Measurements from ENCODE around the gene LMAN1.

LMAN1 gene

DNA sequence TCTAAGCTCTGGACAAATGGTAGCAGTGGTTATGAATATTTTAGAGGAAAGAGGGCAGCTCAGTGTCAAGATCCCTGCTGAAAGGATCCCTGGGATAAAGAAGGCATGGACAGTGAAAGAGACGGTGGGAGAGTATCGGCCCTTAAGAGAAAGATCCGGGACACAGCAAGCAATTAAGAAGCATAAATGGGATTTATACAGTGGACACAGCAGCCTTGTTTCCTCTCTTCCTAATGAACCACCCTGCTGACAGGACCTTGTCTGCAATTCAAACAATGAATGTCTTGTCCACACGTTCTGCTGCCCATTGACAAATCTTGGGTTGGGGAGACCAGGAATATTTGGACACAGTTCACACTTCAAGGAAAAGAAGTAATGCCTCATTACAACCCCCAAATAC lies 57.1 kb downstream of the LMAN1 start:
- no peaks in the 10 kb centered on the region for H3K9me3 ChIP-seq (ENCODE audit: low read length)
- H3K4me1 ChIP-seq (ENCODE audit: insufficient read depth, low read length), result no peaks in the 10 kb centered on the region
- H3K4me3 ChIP-seq (ENCODE audit: low read depth in 1 of 2, low read length in 2 of 2), result no peak overlapping the region
- H3K36me3 ChIP-seq (ENCODE audit: insufficient read depth, low read length), result no peaks in the 10 kb centered on the region
- peaks cover 4 to 6% of the 10 kb centered on the region in 2 donors for H3K27me3 ChIP-seq (ENCODE audit: control insufficient read depth in 1 of 2, insufficient read depth in 2 of 2, low read length in 2 of 2)
- H3K27ac ChIP-seq (ENCODE audit: low read depth, low read length), result no peak overlapping the region
- H3K9ac ChIP-seq (ENCODE audit: low read length), result no peak overlapping the region

DNA sequence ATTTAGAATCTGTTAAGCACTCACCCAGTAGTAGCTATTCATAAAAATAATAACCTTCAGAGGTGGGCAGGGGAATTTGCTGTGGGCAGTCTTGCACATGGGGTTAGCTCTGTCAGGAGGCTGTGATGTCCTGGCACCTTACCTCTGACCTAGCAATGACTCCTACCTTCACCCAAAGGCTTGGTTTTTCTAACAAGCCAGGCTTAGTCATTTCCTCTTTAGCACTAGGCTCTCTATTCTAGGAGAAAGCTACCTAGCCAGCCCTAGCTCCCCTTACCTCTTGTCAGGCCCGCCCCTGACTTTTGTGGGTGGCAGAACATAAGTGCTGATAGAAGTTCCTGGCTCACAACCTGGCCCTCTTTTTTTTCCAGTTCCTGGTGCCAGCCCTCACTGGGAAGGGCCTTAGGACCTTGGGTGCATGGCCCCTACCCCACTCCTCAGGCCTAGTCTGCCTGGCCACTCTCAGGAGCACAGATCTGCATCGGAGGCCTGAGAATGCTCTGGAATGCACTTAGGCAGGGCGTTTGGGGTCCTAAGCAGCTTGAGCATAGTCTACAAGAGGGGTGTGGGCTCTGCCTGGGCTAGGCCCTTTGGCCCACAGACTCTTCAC lies 58.3 kb downstream of the LMAN1 start:
- Histone ChIP-seq H3K4me3 (ENCODE audit: low read depth in 1 of 2, low read length in 2 of 2) (no peak overlapping the region), H3K27ac (ENCODE audit: low read depth, low read length) (no peak overlapping the region), H3K9me3 (ENCODE audit: low read length) (no peaks in the 10 kb centered on the region), H3K9ac (ENCODE audit: low read length) (no peak overlapping the region), H3K27me3 (ENCODE audit: control insufficient read depth in 1 of 2, insufficient read depth in 2 of 2, low read length in 2 of 2) (peaks cover 4 to 6% of the 10 kb centered on the region in 2 donors), H3K4me1 (ENCODE audit: insufficient read depth, low read length) (no peaks in the 10 kb centered on the region), H3K36me3 (ENCODE audit: insufficient read depth, low read length) (no peaks in the 10 kb centered on the region)

DNA sequence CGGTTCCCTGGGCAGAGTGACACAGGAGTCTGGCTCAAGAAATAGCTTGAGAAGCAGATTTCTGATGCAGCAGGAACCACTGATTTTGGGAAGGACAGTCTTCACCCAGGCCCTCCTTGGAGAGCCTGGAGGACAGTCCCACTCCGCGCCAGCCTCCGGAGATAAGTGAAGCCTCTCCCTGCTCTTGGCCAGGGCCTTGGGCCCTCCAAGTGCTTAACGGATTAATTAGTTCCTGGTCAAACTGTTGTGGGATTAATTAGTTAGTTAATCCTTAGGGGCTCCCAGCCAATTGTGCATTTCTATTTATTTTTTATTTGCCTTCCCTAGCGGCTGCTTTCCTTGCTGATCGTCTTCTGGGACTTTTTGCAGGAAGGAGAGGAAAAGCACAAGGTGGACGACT lies 60.2 kb downstream of the LMAN1 start:
- Histone ChIP-seq H3K4me1 (ENCODE audit: insufficient read depth, low read length) (no peaks in the 10 kb centered on the region), H3K9ac (ENCODE audit: low read length) (no peak overlapping the region), H3K27ac (ENCODE audit: low read depth, low read length) (no peak overlapping the region), H3K27me3 (ENCODE audit: control insufficient read depth in 1 of 2, insufficient read depth in 2 of 2, low read length in 2 of 2) (peaks cover 0 to 7% of the 10 kb centered on the region in 2 donors), H3K36me3 (ENCODE audit: insufficient read depth, low read length) (no peaks in the 10 kb centered on the region), H3K9me3 (ENCODE audit: low read length) (no peaks in the 10 kb centered on the region), H3K4me3 (ENCODE audit: low read depth in 1 of 2, low read length in 2 of 2) (no peak overlapping the region)

DNA sequence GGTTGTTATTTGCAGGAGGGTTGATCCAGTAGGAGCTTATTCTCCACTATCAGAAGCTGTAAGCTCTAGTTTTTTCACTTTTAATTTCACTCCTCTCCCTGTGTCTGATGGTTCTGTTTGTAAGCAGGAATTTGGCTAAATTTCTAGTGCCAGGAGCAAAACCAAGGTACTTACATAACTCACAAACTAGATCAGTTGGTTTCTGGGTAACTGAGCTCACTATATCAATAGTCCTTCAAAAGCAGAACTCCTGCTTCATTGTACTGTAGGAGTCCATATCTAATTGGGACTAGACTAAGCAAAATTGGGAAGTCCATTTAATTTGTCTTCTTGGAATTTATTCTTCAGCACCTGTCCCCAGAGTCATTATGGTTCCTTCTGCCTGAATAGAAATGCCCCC lies 65.7 kb downstream of the LMAN1 start:
- Histone ChIP-seq H3K4me3 (ENCODE audit: low read depth in 1 of 2, low read length in 2 of 2) (no peak overlapping the region), H3K27me3 (ENCODE audit: control insufficient read depth in 1 of 2, insufficient read depth in 2 of 2, low read length in 2 of 2) (peaks cover 0 to 6% of the 10 kb centered on the region in 2 donors), H3K27ac (ENCODE audit: low read depth, low read length) (no peak overlapping the region), H3K9ac (ENCODE audit: low read length) (no peak overlapping the region), H3K4me1 (ENCODE audit: insufficient read depth, low read length) (no peaks in the 10 kb centered on the region), H3K9me3 (ENCODE audit: low read length) (no peaks in the 10 kb centered on the region), H3K36me3 (ENCODE audit: insufficient read depth, low read length) (no peaks in the 10 kb centered on the region)

DNA sequence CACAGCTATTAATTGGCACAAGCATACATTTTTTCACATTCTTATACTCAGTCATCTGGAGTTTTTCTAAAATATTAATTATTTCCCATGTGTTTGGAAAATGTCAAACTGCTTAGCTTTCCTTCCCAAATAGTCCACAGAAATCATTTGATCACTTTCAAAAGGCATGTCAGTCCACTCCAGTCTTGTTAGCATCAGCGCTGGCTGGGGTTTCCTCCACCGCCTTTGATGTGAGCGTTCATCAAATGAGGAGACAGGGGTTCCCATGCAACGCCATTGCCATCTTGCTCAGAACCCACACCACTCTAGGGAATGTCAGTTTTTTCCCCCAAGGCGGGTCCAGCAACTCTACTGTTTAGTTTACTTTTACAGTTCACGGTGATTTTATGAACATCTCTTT lies 72.7 kb downstream of the LMAN1 start:
- H3K4me3 ChIP-seq (ENCODE audit: low read depth in 1 of 2, low read length in 2 of 2), result no peak overlapping the region
- peaks cover 0 to 5% of the 10 kb centered on the region in 2 donors for H3K27me3 ChIP-seq (ENCODE audit: control insufficient read depth in 1 of 2, insufficient read depth in 2 of 2, low read length in 2 of 2)
- no peaks in the 10 kb centered on the region for H3K9me3 ChIP-seq (ENCODE audit: low read length)
- H3K27ac ChIP-seq (ENCODE audit: low read depth, low read length), result no peak overlapping the region
- no peaks in the 10 kb centered on the region for H3K4me1 ChIP-seq (ENCODE audit: insufficient read depth, low read length)
- no peak overlapping the region for H3K9ac ChIP-seq (ENCODE audit: low read length)
- H3K36me3 ChIP-seq (ENCODE audit: insufficient read depth, low read length), result no peaks in the 10 kb centered on the region

DNA sequence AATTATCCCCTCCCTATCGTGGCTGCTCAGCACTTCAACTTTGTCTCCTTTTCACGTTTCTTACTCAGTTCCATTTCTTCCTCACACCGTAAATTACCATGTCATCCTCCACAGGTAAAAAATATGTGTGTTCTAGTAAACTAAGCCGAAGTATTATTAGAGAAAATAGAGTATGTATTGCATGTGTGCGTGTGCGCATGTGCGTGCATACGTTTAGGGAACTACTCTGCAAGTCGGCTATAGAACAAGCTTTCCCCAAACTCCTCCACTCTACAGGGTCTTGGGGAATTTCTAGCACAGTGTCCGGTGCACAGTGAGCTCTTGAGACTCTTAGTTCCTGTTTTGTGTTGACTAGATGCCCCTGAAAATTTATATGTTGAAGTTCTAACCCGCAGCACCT lies 76.7 kb downstream of the LMAN1 start:
- H3K4me3 ChIP-seq (ENCODE audit: low read depth in 1 of 2, low read length in 2 of 2), result no peak overlapping the region

DNA sequence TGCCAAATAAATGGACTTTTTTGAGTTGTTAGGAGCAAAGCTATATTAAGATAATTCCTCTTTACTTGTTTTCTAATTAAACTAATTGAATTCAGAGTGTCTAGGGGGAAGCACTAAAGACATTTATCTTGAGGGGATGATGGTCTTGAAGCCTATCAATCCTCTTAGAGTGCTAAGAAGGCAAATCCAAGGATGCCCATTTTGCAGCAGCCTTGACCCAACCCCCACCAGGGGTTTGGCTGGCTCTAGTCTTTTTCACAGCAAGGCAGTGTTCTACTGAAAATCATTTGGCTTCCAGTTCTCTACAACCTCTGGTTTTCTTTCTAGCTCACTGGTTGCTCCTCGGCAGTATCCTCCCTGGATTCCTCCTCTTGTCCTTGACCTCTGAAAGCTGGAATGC lies 79.3 kb downstream of the LMAN1 start:
- Histone ChIP-seq H3K9ac (ENCODE audit: low read length) (no peak overlapping the region), H3K4me1 (ENCODE audit: insufficient read depth, low read length) (no peaks in the 10 kb centered on the region), H3K9me3 (ENCODE audit: low read length) (peaks cover under 1% of the 10 kb centered on the region), H3K27ac (ENCODE audit: low read depth, low read length) (no peak overlapping the region), H3K27me3 (ENCODE audit: control insufficient read depth in 1 of 2, insufficient read depth in 2 of 2, low read length in 2 of 2) (peaks cover 16 to 22% of the 10 kb centered on the region in 2 donors), H3K36me3 (ENCODE audit: insufficient read depth, low read length) (no peaks in the 10 kb centered on the region), H3K4me3 (ENCODE audit: low read depth in 1 of 2, low read length in 2 of 2) (no peak overlapping the region)

More for the DNA sequence above, 76.7 kb downstream of the LMAN1 start:
- no peak overlapping the region for H3K27ac ChIP-seq (ENCODE audit: low read depth, low read length)
- no peaks in the 10 kb centered on the region for H3K9me3 ChIP-seq (ENCODE audit: low read length)
- peaks cover 3 to 9% of the 10 kb centered on the region in 2 donors for H3K27me3 ChIP-seq (ENCODE audit: control insufficient read depth in 1 of 2, insufficient read depth in 2 of 2, low read length in 2 of 2)
- no peaks in the 10 kb centered on the region for H3K4me1 ChIP-seq (ENCODE audit: insufficient read depth, low read length)
- H3K9ac ChIP-seq (ENCODE audit: low read length), result no peak overlapping the region
- H3K36me3 ChIP-seq (ENCODE audit: insufficient read depth, low read length), result no peaks in the 10 kb centered on the region

DNA sequence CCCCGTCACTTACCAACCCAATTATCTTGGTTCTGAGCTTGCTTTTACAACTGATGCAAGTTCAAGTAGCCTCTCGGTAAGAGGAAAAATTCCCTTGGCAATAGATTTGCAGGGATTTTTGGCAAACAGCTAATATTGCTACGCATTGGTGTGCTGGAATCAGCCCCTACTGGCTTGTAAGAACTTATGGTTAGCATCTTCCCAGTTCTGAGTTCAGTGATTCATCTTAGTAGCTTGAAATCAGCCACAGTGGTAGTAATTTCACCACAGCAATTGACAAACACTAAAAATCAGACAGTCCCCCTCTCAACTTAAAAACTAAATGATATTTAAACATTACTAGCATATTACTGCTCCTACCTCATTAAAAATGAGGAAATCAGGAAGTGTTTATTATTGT lies 79.9 kb downstream of the LMAN1 start:
- H3K4me3 ChIP-seq (ENCODE audit: low read depth in 1 of 2, low read length in 2 of 2), result no peak overlapping the region
- H3K27me3 ChIP-seq (ENCODE audit: control insufficient read depth in 1 of 2, insufficient read depth in 2 of 2, low read length in 2 of 2), result peaks cover 21 to 28% of the 10 kb centered on the region in 2 donors
- H3K9me3 ChIP-seq (ENCODE audit: low read length), result peaks cover 4% of the 10 kb centered on the region
- no peak overlapping the region for H3K27ac ChIP-seq (ENCODE audit: low read depth, low read length)
- H3K9ac ChIP-seq (ENCODE audit: low read length), result no peak overlapping the region
- H3K4me1 ChIP-seq (ENCODE audit: insufficient read depth, low read length), result no peaks in the 10 kb centered on the region
- H3K36me3 ChIP-seq (ENCODE audit: insufficient read depth, low read length), result no peaks in the 10 kb centered on the region

DNA sequence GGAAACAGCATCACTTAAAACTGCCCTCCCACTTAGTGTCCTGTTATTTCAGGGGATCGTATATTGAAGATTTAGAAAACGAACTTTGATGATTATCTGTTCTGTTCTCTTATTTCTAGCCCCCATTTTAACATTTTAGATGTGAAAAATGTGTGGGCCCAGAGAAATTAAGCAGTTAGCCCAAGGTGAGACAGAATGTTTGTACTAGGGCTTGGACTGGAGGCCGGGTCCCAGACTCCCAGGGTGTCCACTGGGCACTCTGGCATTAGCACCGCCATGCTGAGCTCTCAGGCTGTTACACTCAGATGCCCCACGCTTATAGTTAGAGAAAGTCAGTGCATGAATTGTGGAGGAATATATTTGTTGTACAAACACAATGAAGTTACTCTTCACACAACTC lies 80.3 kb downstream of the LMAN1 start:
- peaks cover 25 to 28% of the 10 kb centered on the region in 2 donors for H3K27me3 ChIP-seq (ENCODE audit: control insufficient read depth in 1 of 2, insufficient read depth in 2 of 2, low read length in 2 of 2)
- H3K4me1 ChIP-seq (ENCODE audit: insufficient read depth, low read length), result peaks cover 4% of the 10 kb centered on the region
- H3K36me3 ChIP-seq (ENCODE audit: insufficient read depth, low read length), result no peaks in the 10 kb centered on the region
- peaks cover 4% of the 10 kb centered on the region for H3K9me3 ChIP-seq (ENCODE audit: low read length)
- no peak overlapping the region for H3K9ac ChIP-seq (ENCODE audit: low read length)
- no peak overlapping the region for H3K27ac ChIP-seq (ENCODE audit: low read depth, low read length)
- no peak overlapping the region for H3K4me3 ChIP-seq (ENCODE audit: low read depth in 1 of 2, low read length in 2 of 2)
